ENCODE results near the gene DIPK1A. TPM values are rescaled to one million over a fixed set of nuclear protein-coding genes. Genes with fewer than 3 reads are reported as not detected.

DIPK1A gene
- total and polyA plus RNA-seq, 11 donors = 2.8 to 11.6 (median 6.2) TPM

GRCh38 chr1:93004566-93005251 is 43.4 kb upstream of the DIPK1A start:
- H3K4me1 ChIP-seq = peaks cover 0 to 14% (median 8%) of the 10 kb centered on the region in 12 donors
- H3K27ac ChIP-seq = no peak overlapping the region
- H3K36me3 ChIP-seq = no peaks in the 10 kb centered on the region
- intact Hi-C loops (cut with DNase I) = no loop called here
- no peaks in the 10 kb centered on the region for H3K9me3 ChIP-seq
- WGBS, 4 donors = 68 to 81% (median 72%) methylated on average over 5 of the region's 5 CpGs
- TF ChIP-seq POLR2A (IDR thresholded peaks at IDR 0.05) (no peak), CTCF (IDR thresholded peaks at IDR 0.05) (no peak)
- no peak overlapping the region for H3K4me3 ChIP-seq
- ATAC-seq (no peak), DNase-seq (no peak)
- H3K27me3 ChIP-seq = no peaks in the 10 kb centered on the region

DNA sequence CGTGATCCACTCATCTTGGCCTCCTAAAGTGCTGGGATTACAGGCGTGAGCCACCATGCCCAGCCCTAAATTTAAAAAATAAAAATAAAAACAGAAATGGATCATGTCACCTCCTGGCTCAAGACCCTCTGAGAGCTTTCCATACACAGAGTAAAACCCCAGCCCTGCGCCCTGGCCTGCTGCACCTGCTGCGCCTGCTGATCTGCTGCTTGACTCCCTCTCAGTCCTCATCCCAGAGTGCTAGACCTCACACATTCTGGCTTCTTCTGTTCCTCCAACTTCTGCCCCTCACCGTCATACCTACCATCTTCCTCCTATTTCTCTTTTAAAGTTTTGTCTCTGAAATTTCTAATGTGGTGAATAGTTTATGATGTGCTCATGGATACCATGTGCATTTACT is 42.7 kb upstream of the DIPK1A start:
- no peak for TF ChIP-seq CTCF (IDR thresholded peaks at IDR 0.05)
- TF ChIP-seq POLR2A (IDR thresholded peaks at IDR 0.05) = no peak
- 92 to 97% (median 95%) methylated on average over 5 of the region's 5 CpGs for WGBS, 4 donors
- intact Hi-C loops (cut with DNase I) = no loop called here

DNA sequence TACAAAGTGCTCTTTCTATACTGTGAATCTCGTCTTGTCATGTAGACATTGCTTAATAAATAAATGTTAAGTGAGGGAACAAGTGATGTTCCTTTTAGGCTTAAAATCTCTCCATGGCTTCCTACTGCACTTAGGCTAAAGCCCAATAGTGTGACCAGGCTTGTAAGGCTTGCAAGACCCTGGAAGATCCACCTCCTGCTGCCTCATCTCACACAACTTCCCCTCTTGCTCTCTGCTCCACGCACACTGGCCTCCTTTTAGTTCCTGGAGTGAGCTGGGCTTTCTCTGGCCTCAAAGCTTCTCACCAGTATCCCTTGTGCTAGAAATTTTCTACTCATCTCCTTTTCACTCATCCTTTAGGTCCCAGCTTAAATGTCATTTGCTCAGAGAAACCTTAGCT is 41.5 kb upstream of the DIPK1A start:
- Histone ChIP-seq H3K27me3 (no peaks in the 10 kb centered on the region), H3K9me3 (no peaks in the 10 kb centered on the region), H3K4me1 (peaks cover 0 to 14% (median 8%) of the 10 kb centered on the region in 12 donors), H3K4me3 (no peak overlapping the region), H3K36me3 (no peaks in the 10 kb centered on the region), H3K27ac (no peak overlapping the region)
- WGBS, 4 donors = 68 to 78% (median 73%) methylated on average over 2 of the region's 2 CpGs
- TF ChIP-seq CTCF (IDR thresholded peaks at IDR 0.05) (no peak), POLR2A (IDR thresholded peaks at IDR 0.05) (no peak)
- no peak for ATAC-seq
- DNase-seq = no peak
- intact Hi-C loops (cut with DNase I) = no loop called here

More for the DNA sequence above, 42.7 kb upstream of the DIPK1A start:
- H3K36me3 ChIP-seq = no peaks in the 10 kb centered on the region
- H3K27me3 ChIP-seq = no peaks in the 10 kb centered on the region
- DNase-seq (no peak), ATAC-seq (no peak)
- no peaks in the 10 kb centered on the region for H3K9me3 ChIP-seq
- peaks cover 0 to 14% (median 8%) of the 10 kb centered on the region in 12 donors for H3K4me1 ChIP-seq
- H3K27ac ChIP-seq = no peak overlapping the region
- no peak overlapping the region for H3K4me3 ChIP-seq

- no peak for TF ChIP-seq POLR2A (IDR thresholded peaks at IDR 0.05)
- TF ChIP-seq CTCF (IDR thresholded peaks at IDR 0.05) = no peak
- Histone ChIP-seq H3K27me3 (no peaks in the 10 kb centered on the region), H3K4me3 (no peak overlapping the region), H3K4me1 (peaks cover 0 to 14% (median 8%) of the 10 kb centered on the region in 12 donors), H3K27ac (no peak overlapping the region), H3K36me3 (no peaks in the 10 kb centered on the region), H3K9me3 (no peaks in the 10 kb centered on the region)
- DNase-seq (no peak), ATAC-seq (no peak)
- intact Hi-C loops (cut with DNase I) = no loop called here
These were observed 40.6 kb upstream of the DIPK1A start for GRCh38 chr1:93001893-93002292.
